ENCODE data around the gene TLX1.

- TF ChIP-seq, protein P1, sequence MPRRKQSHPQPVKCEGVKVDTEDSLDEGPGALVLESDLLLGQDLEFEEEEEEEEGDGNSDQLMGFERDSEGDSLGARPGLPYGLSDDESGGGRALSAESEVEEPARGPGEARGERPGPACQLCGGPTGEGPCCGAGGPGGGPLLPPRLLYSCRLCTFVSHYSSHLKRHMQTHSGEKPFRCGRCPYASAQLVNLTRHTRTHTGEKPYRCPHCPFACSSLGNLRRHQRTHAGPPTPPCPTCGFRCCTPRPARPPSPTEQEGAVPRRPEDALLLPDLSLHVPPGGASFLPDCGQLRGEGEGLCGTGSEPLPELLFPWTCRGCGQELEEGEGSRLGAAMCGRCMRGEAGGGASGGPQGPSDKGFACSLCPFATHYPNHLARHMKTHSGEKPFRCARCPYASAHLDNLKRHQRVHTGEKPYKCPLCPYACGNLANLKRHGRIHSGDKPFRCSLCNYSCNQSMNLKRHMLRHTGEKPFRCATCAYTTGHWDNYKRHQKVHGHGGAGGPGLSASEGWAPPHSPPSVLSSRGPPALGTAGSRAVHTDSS (tag by site-specific recombination; IDR thresholded peaks at IDR 0.05), result no peak
- TF ChIP-seq ZNF146 (tag by site-specific recombination; IDR thresholded peaks at IDR 0.05), result no peak
- no peak for TF ChIP-seq ZNF175 (tag by site-specific recombination; IDR thresholded peaks at IDR 0.05)
- TF ChIP-seq TCF7L2 (IDR thresholded peaks at IDR 0.05; ENCODE audit: borderline replicate concordance, low read depth, low read length), result no peak
- TF ChIP-seq ZNF202 (tag by site-specific recombination; IDR thresholded peaks at IDR 0.05; ENCODE audit: borderline replicate concordance), result no peak
- TF ChIP-seq KLF10 (tag by site-specific recombination; IDR thresholded peaks at IDR 0.05), result no peak
- TF ChIP-seq, protein P2, sequence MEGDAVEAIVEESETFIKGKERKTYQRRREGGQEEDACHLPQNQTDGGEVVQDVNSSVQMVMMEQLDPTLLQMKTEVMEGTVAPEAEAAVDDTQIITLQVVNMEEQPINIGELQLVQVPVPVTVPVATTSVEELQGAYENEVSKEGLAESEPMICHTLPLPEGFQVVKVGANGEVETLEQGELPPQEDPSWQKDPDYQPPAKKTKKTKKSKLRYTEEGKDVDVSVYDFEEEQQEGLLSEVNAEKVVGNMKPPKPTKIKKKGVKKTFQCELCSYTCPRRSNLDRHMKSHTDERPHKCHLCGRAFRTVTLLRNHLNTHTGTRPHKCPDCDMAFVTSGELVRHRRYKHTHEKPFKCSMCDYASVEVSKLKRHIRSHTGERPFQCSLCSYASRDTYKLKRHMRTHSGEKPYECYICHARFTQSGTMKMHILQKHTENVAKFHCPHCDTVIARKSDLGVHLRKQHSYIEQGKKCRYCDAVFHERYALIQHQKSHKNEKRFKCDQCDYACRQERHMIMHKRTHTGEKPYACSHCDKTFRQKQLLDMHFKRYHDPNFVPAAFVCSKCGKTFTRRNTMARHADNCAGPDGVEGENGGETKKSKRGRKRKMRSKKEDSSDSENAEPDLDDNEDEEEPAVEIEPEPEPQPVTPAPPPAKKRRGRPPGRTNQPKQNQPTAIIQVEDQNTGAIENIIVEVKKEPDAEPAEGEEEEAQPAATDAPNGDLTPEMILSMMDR (tag by site-specific recombination; IDR thresholded peaks at IDR 0.05), result no peak
- no peak for TF ChIP-seq ZNF792 (tag by site-specific recombination; IDR thresholded peaks at IDR 0.05)
- TF ChIP-seq PRDM4 (tag by site-specific recombination; IDR thresholded peaks at IDR 0.05), result no peak
- TF ChIP-seq SETDB1 (IDR thresholded peaks at IDR 0.05; ENCODE audit: insufficient read length, low read length), result no peak
- no peak for TF ChIP-seq REST (tag by site-specific recombination; IDR thresholded peaks at IDR 0.05)
- TF ChIP-seq HOXA7 (CRISPR knock-in tag; IDR thresholded peaks at IDR 0.05; ENCODE audit: borderline replicate concordance), result no peak
- no peak for TF ChIP-seq ZBTB44 (tag by site-specific recombination; IDR thresholded peaks at IDR 0.05)
- no peak for TF ChIP-seq ZNF26 (tag by site-specific recombination; IDR thresholded peaks at IDR 0.05)
These were observed 45.5 kb downstream of the TLX1 start for GRCh38 chr10:101176577-101176976.
